CD14-positive monocyte (primary cell): Measurements from ENCODE around the gene COQ2. TPM values are rescaled to one million over a fixed set of nuclear protein-coding genes. Genes with fewer than 3 reads are reported as not detected.

Source experiments
- DNase-seq, 3 donors: peaks; one replicate each; pipeline ENCODE4 v3.0.0-alpha.2; 2011 to 2022
- H2AFZ ChIP-seq: 2 replicates; pipeline ENCODE4 v1.6.0; 2012; ENCODE audit warnings: mild to moderate bottlenecking, low read depth, low read length, inconsistent platforms; ENCODE audit not compliant: insufficient read depth, poor library complexity, severe bottlenecking
- H3K27ac ChIP-seq, 2 donors: 1 replicate in 1 of 2; 2 replicates in 1 of 2; pipeline ENCODE4 v1.5.1; 2012 to 2013; ENCODE audit warnings: low read length in 2 of 2, control low read depth in 1 of 2, inconsistent platforms in 1 of 2, low read depth in 1 of 2, mild to moderate bottlenecking in 1 of 2
- H3K27me3 ChIP-seq, 2 donors: one replicate each; pipeline versions ENCODE4 v1.6.0 to v1.6.1; 2011 to 2013; ENCODE audit warnings: low read length in 2 of 2; ENCODE audit not compliant: control insufficient read depth in 2 of 2, insufficient read depth in 2 of 2
- H3K36me3 ChIP-seq, 2 donors: replicated peaks in 1 of 2; 1 replicate in 1 of 2; 2 replicates in 1 of 2; pipeline versions ENCODE4 v1.5.1 to v1.6.1; 2012 to 2013; ENCODE audit warnings: low read length in 2 of 2, control low read depth in 1 of 2, inconsistent platforms in 1 of 2, mild to moderate bottlenecking in 1 of 2; ENCODE audit not compliant: insufficient read depth in 2 of 2, control insufficient read depth in 1 of 2
- H3K4me1 ChIP-seq, 2 donors: 1 replicate in 1 of 2; 2 replicates in 1 of 2; pipeline versions ENCODE4 v1.5.1 to v1.6.1; 2012 to 2013; ENCODE audit warnings: low read length in 2 of 2, control low read depth in 1 of 2, inconsistent platforms in 1 of 2, mild to moderate bottlenecking in 1 of 2, moderate library complexity in 1 of 2; ENCODE audit not compliant: insufficient read depth in 2 of 2, control insufficient read depth in 1 of 2
- H3K4me2 ChIP-seq: replicated peaks from 2 replicates; pipeline ENCODE3; 2012; ENCODE audit warnings: low read length, moderate library complexity, mild to moderate bottlenecking; ENCODE audit not compliant: poor library complexity, severe bottlenecking; ENCODE audit errors: extremely low read depth
- H3K4me3 ChIP-seq, 3 experiments: fragments of 200-600 bp in 1 of 3; sonication (generic) in 1 of 3; replicated peaks in 1 of 3; 1 replicate in 2 of 3; 2 replicates in 1 of 3; pipeline ENCODE4 v1.5.1; 2011 to 2013; ENCODE audit warnings: low read length in 3 of 3, mild to moderate bottlenecking in 3 of 3, control low read depth in 2 of 3, low read depth in 2 of 3, inconsistent platforms in 1 of 3, moderate library complexity in 1 of 3
- H3K79me2 ChIP-seq: 2 replicates; pipeline ENCODE4 v1.6.0; 2012; ENCODE audit warnings: mild to moderate bottlenecking, control low read depth, inconsistent platforms, low read length, moderate library complexity; ENCODE audit not compliant: insufficient read depth
- H3K9ac ChIP-seq: 2 replicates; pipeline ENCODE4 v1.6.0; 2017; ENCODE audit warnings: low read length, mild to moderate bottlenecking; ENCODE audit not compliant: insufficient read depth, poor library complexity, severe bottlenecking
- H3K9me3 ChIP-seq, 2 donors: replicated peaks in 1 of 2; 1 replicate in 1 of 2; 2 replicates in 1 of 2; pipeline versions ENCODE4 v1.5.1 to v1.6.1; 2012 to 2013; ENCODE audit warnings: low read length in 2 of 2, control low read depth in 1 of 2; ENCODE audit not compliant: control insufficient read depth in 1 of 2, insufficient read depth in 1 of 2
- H4K20me1 ChIP-seq: 2 replicates; pipeline ENCODE4 v1.6.0; 2012; ENCODE audit warnings: mild to moderate bottlenecking, low read length, control low read depth, moderate library complexity; ENCODE audit not compliant: insufficient read depth
- H3K27ac Mint-ChIP-seq, 7 donors: one replicate each; pipeline ENCODE4 v1.8.0; 2020; ENCODE audit warnings: mild to moderate bottlenecking in 7 of 7, mixed read lengths in 7 of 7, moderate library complexity in 6 of 7, inconsistent platforms in 2 of 7
- H3K27me3 Mint-ChIP-seq, 3 donors: one replicate each; pipeline ENCODE4 v1.8.0; 2021 to 2022; ENCODE audit warnings: low read depth in 3 of 3, mild to moderate bottlenecking in 3 of 3, mixed read lengths in 3 of 3, moderate library complexity in 3 of 3, inconsistent platforms in 1 of 3
- H3K36me3 Mint-ChIP-seq, 2 donors: one replicate each; pipeline ENCODE4 v1.8.0; 2020; ENCODE audit warnings: mixed read lengths in 2 of 2, inconsistent platforms in 1 of 2, mild to moderate bottlenecking in 1 of 2
- H3K4me1 Mint-ChIP-seq: one replicate; pipeline ENCODE4 v1.8.0; 2020; ENCODE audit warnings: mild to moderate bottlenecking, mixed read lengths
- H3K4me3 Mint-ChIP-seq, 2 donors: one replicate each; pipeline ENCODE4 v1.8.0; 2020; ENCODE audit warnings: mild to moderate bottlenecking in 2 of 2, mixed read lengths in 2 of 2, moderate library complexity in 1 of 2
- H3K9me3 Mint-ChIP-seq, 7 donors: one replicate each; pipeline ENCODE4 v1.8.0; 2020 to 2022; ENCODE audit warnings: mixed read lengths in 7 of 7, mild to moderate bottlenecking in 6 of 7, moderate library complexity in 6 of 7, inconsistent platforms in 2 of 7
- CTCF ChIP-seq: fragments of 200-600 bp; IDR thresholded peaks from one replicate; pipeline ENCODE4 v1.8.0; 2022; ENCODE audit warnings: antibody characterized with exemption, mild to moderate bottlenecking
- WGBS: methylation state at CpG from one replicate; pipeline ENCODE4 v1.1.5; 2013; ENCODE audit warnings: missing lambda C conversion rate; ENCODE audit not compliant: insufficient coverage; 5-methylcytosine and 5-hydroxymethylcytosine counted together
- intact Hi-C, 2 donors: fragments of 100-400 bp; cut with micrococcal nuclease; formaldehyde crosslinking; loops; one replicate each; pipeline versions ENCODE4 v1.15.0 to v1.15.1; 2023
- polyA plus RNA-seq, 3 donors: library from polyadenylated mRNA; depleted of rRNA in 1 of 3; unstranded in 2 of 3; stranded (reverse) in 1 of 3; fragments of 300-500 nt in 2 of 3; fragments of >200 nt in 1 of 3; fragmentation: Illumina TruSeq in 2 of 3; gene quantifications; 1 replicate in 2 of 3; 2 replicates in 1 of 3; pipeline ENCODE4 v1.2.3, GENCODE V29; 2012 to 2021

Gene COQ2
- polyA plus RNA-seq, 3 donors: 14.7 to 48.6 (median 40.7) TPM

GRCh38 chr4:83263106-83263505, 21.5 kb downstream of the COQ2 start:
- no peaks in the 10 kb centered on the region for H3K9me3 Mint-ChIP-seq
- peaks cover 49 to 73% of the 10 kb centered on the region in 2 donors for H3K36me3 ChIP-seq

DNA sequence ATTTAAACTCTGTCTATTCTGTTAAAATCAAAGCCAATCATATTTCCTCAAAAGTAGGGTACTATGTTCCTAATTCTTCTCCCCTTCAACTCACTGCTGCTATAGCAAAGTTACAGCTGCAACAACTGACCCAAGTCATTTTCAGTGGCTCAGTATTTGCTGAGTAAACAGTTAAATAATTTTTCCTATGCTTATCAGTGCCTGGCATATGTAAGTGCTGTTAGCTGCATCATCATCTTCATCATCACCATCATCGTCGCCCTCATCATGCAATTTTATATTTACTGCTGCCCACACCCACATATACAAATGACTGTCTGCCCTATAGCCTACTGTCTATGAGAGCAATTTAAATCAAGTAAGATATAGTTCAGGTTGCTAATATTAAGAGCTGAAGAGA, 21.9 kb downstream of the COQ2 start:
- Mint-ChIP-seq H3K4me3 (no peak overlapping the region), H3K4me1 (peaks cover 23% of the 10 kb centered on the region), H3K27ac (no peak overlapping the region), H3K9me3 (no peaks in the 10 kb centered on the region), H3K36me3 (peaks cover 55 to 84% of the 10 kb centered on the region in 2 donors), H3K27me3 (no peaks in the 10 kb centered on the region)
- no peak for TF ChIP-seq CTCF
- H3K36me3 ChIP-seq: peaks cover 48 to 69% of the 10 kb centered on the region in 2 donors
- no peak overlapping the region for H3K9ac ChIP-seq
- H3K79me2 ChIP-seq: no peaks in the 10 kb centered on the region
- no peaks in the 10 kb centered on the region for H3K9me3 ChIP-seq
- H3K4me2 ChIP-seq: no peak overlapping the region
- H3K27me3 ChIP-seq: no peaks in the 10 kb centered on the region
- no peak overlapping the region for H3K4me3 ChIP-seq
- DNase-seq: no peak
- peaks cover 14 to 16% of the 10 kb centered on the region in 2 donors for H3K4me1 ChIP-seq
- WGBS: no CpG with 5 or more reads among the region's 2 CpGs
- no peak overlapping the region for H2AFZ ChIP-seq
- intact Hi-C loops: loop anchor here in 1 of 2 donors (5.0 kb wide), 1 partner anchor 155 kb away; no protein-coding TSS in a partner anchor
- no peak overlapping the region for H3K27ac ChIP-seq
- H4K20me1 ChIP-seq: no peaks in the 10 kb centered on the region

More at GRCh38 chr4:83263106-83263505, 21.5 kb downstream of the COQ2 start:
- H3K4me1 Mint-ChIP-seq: peaks cover 23% of the 10 kb centered on the region
- peaks cover 54 to 82% of the 10 kb centered on the region in 2 donors for H3K36me3 Mint-ChIP-seq
- Histone ChIP-seq H3K4me3 (no peak overlapping the region), H3K27ac (no peak overlapping the region), H3K4me2 (no peak overlapping the region), H3K4me1 (peaks cover 14 to 19% of the 10 kb centered on the region in 2 donors), H3K9me3 (no peaks in the 10 kb centered on the region), H3K79me2 (no peaks in the 10 kb centered on the region), H3K27me3 (no peaks in the 10 kb centered on the region), H3K9ac (no peak overlapping the region), H4K20me1 (no peaks in the 10 kb centered on the region), H2AFZ (no peak overlapping the region)
- no peak for TF ChIP-seq CTCF
- no peak overlapping the region for H3K4me3 Mint-ChIP-seq
- intact Hi-C loops: loop anchor here in 1 of 2 donors (5.0 kb wide), 1 partner anchor 156 kb away; no protein-coding TSS in a partner anchor
- H3K27ac Mint-ChIP-seq: peak overlapping the region in 1 of 7 donors; percentile 70
- no peaks in the 10 kb centered on the region for H3K27me3 Mint-ChIP-seq
- DNase-seq: no peak
- 60% methylated on average over 1 of the region's 1 CpG for WGBS
